ENCODE measurements around the gene PRSS2. TPM values are rescaled to one million over a fixed set of nuclear protein-coding genes. Genes with fewer than 3 reads are reported as not detected.

The PRSS2 gene
- polyA plus RNA-seq, 1 of the 3 experiments (the other 2 are of a cell fraction): not detected

- Histone ChIP-seq H2AFZ (ENCODE audit: low read depth) (no peak overlapping the region), H3K4me2 (no peak overlapping the region), H3K4me1 (ENCODE audit: control insufficient read depth in 1 of 2, insufficient read depth in 2 of 2, low read depth in 1 of 2, low read length in 1 of 2) (peaks cover 5 to 27% of the 10 kb centered on the region in 2 experiments; a peak in 3 of 4 replicates), H3K27ac (ENCODE audit: low read depth in 2 of 2, low read length in 1 of 2) (no peak overlapping the region), H3K4me3 (ENCODE audit: low read depth in 2 of 2, low read length in 1 of 2) (no peak overlapping the region), H4K20me1 (ENCODE audit: insufficient read depth) (no peaks in the 10 kb centered on the region), H3F3A (replicated peaks; ENCODE audit: insufficient read depth) (no peaks in the 10 kb centered on the region), H3K36me3 (replicated peaks in 1 of 2; ENCODE audit: control insufficient read depth in 1 of 2, insufficient read depth in 2 of 2, low read length in 1 of 2) (no peaks in the 10 kb centered on the region), H3K9ac (no peak overlapping the region), H3K27me3 (ENCODE audit: insufficient read depth) (peaks cover 10% of the 10 kb centered on the region; the same call in 1 of the 2 replicates), H3K9me3 (no peaks in the 10 kb centered on the region), H3K79me2 (ENCODE audit: insufficient read depth) (no peaks in the 10 kb centered on the region), H3K9me2 (no peaks in the 10 kb centered on the region; the same call in 1 of the 2 replicates)
- POLR2A ChIA-PET: no interaction called here
- 37% methylated on average over 2 of the region's 2 CpGs for WGBS (ENCODE audit: low lambda C conversion rate)
- no peak for TF ChIP-seq NRF1 (IDR thresholded peaks at IDR 0.05; ENCODE audit: low read depth, low read length)
- TF ChIP-seq RFX5 (IDR thresholded peaks at IDR 0.05; ENCODE audit: low read length): no peak
- TF ChIP-seq CHD2 (IDR thresholded peaks at IDR 0.05; ENCODE audit: low read length, partially characterized antibody): no peak
- no peak for DNase-seq
- CTCF ChIA-PET: interaction anchor here (0.7 to 2.8 kb wide), 12 partner anchors 10 to 339 kb away, joined by 3 to 10 read pairs (median 4); no protein-coding TSS in a partner anchor
Measured at GRCh38 chr7:142817506-142817905, 46.7 kb downstream of the PRSS2 start.

GRCh38 chr7:142819530-142819929 lies 48.8 kb downstream of the PRSS2 start:
- Histone ChIP-seq H3K4me3 (ENCODE audit: low read depth in 2 of 2, low read length in 1 of 2) (no peak overlapping the region), H3K27me3 (ENCODE audit: insufficient read depth) (peaks cover 10% of the 10 kb centered on the region; the same call in 1 of the 2 replicates), H3K4me2 (no peak overlapping the region), H3K9me3 (no peaks in the 10 kb centered on the region), H4K20me1 (ENCODE audit: insufficient read depth) (no peaks in the 10 kb centered on the region), H2AFZ (ENCODE audit: low read depth) (no peak overlapping the region), H3K9ac (no peak overlapping the region), H3K27ac (ENCODE audit: low read depth in 2 of 2, low read length in 1 of 2) (no peak overlapping the region), H3K4me1 (ENCODE audit: control insufficient read depth in 1 of 2, insufficient read depth in 2 of 2, low read depth in 1 of 2, low read length in 1 of 2) (peaks cover 0 to 9% of the 10 kb centered on the region in 2 experiments; a peak in 2 of 4 replicates), H3K9me2 (no peaks in the 10 kb centered on the region; the same call in 1 of the 2 replicates), H3K79me2 (ENCODE audit: insufficient read depth) (no peaks in the 10 kb centered on the region), H3F3A (replicated peaks; ENCODE audit: insufficient read depth) (no peaks in the 10 kb centered on the region), H3K36me3 (replicated peaks in 1 of 2; ENCODE audit: control insufficient read depth in 1 of 2, insufficient read depth in 2 of 2, low read length in 1 of 2) (no peaks in the 10 kb centered on the region)
- 34% methylated on average over 5 of the region's 5 CpGs for WGBS (ENCODE audit: low lambda C conversion rate)
- POLR2A ChIA-PET: no interaction called here
- TF ChIP-seq RFX5 (IDR thresholded peaks at IDR 0.05; ENCODE audit: low read length) (no peak), PBX3 (IDR thresholded peaks at IDR 0.05) (no peak), NRF1 (IDR thresholded peaks at IDR 0.05; ENCODE audit: low read depth, low read length) (no peak), GABPA (IDR thresholded peaks at IDR 0.05; ENCODE audit: low read depth) (no peak), REST (IDR thresholded peaks at IDR 0.05; ENCODE audit: low read depth, low read length) (no peak), CHD2 (IDR thresholded peaks at IDR 0.05; ENCODE audit: low read length, partially characterized antibody) (no peak), RAD21 (IDR thresholded peaks at IDR 0.05; ENCODE audit: low read length) (no peak), YY1 (IDR thresholded peaks at IDR 0.05; ENCODE audit: low read depth) (no peak), TEAD4 (IDR thresholded peaks at IDR 0.05; ENCODE audit: borderline replicate concordance, insufficient read depth) (no peak), NFIC (IDR thresholded peaks at IDR 0.05; ENCODE audit: borderline replicate concordance) (no peak), CTCF (IDR thresholded peaks at IDR 0.05) (no peak)
- CTCF ChIA-PET: interaction anchor here (1.3 to 2.8 kb wide), 6 partner anchors 9 to 36 kb away, joined by 3 to 10 read pairs (median 8); no protein-coding TSS in a partner anchor
- DNase-seq: no peak
